HepG2 (cell line): ENCODE data around the gene CST11. TPM values are rescaled to one million over a fixed set of nuclear protein-coding genes. Genes with fewer than 3 reads are reported as not detected.

ENCODE experiments used
- CEBPG ChIP-seq: IDR thresholded peaks from 2 replicates; pipeline ENCODE4 v1.6.1; 2016
- FOSL2 ChIP-seq: sonication (generic); formaldehyde crosslinking; IDR thresholded peaks from 2 replicates; pipeline ENCODE4 v1.4.0; 2020; ENCODE audit warnings: missing genetic modification reagents
- FOXA1 ChIP-seq, 2 experiments: fragments of 450-650 bp in 1 of 2; sonication (generic) in 1 of 2; formaldehyde crosslinking in 1 of 2; IDR thresholded peaks; 2 replicates each; pipeline versions ENCODE4 v1.4.0 to v1.6.1; 2016 to 2020; ENCODE audit warnings: missing genetic modification reagents in 1 of 2
- FOXP1 ChIP-seq, 2 experiments: fragments of 450-650 bp in 1 of 2; IDR thresholded peaks; 2 replicates each; pipeline ENCODE4 v1.6.1; 2017 to 2018; ENCODE audit warnings: antibody characterized with exemption in 1 of 2
- SALL1 ChIP-seq: sonication (generic); formaldehyde crosslinking; IDR thresholded peaks from 2 replicates; pipeline ENCODE4 v1.8.0; 2022; ENCODE audit warnings: mild to moderate bottlenecking, missing genetic modification reagents
- TEAD3 ChIP-seq: optimal IDR thresholded peaks from 2 replicates; pipeline ENCODE3; 2016; ENCODE audit warnings: borderline replicate concordance
- TSC22D2 ChIP-seq: sonication (generic); formaldehyde crosslinking; IDR thresholded peaks from 2 replicates; pipeline ENCODE4 v1.5.1; 2020; ENCODE audit warnings: missing genetic modification reagents, mild to moderate bottlenecking, borderline replicate concordance
- ZFX ChIP-seq: sonication (generic); formaldehyde crosslinking; IDR thresholded peaks from 2 replicates; pipeline ENCODE4 v1.4.0; 2020; ENCODE audit warnings: mild to moderate bottlenecking, low read depth, missing genetic modification reagents, moderate library complexity
- ZNF18 ChIP-seq: sonication (generic); formaldehyde crosslinking; IDR thresholded peaks from 2 replicates; pipeline ENCODE4 v1.8.0; 2022; ENCODE audit warnings: mild to moderate bottlenecking, missing genetic modification reagents; ENCODE audit not compliant: insufficient replicate concordance
- ZNF205 ChIP-seq: IDR thresholded peaks from 2 replicates; pipeline ENCODE4 v1.6.1; 2018; ENCODE audit warnings: missing biosample characterization, missing genetic modification reagents
- ZNF333 ChIP-seq: sonication (generic); formaldehyde crosslinking; IDR thresholded peaks from 2 replicates; pipeline ENCODE4 v1.4.0; 2020; ENCODE audit warnings: mild to moderate bottlenecking, missing genetic modification reagents, borderline replicate concordance
- ZNF501 ChIP-seq: sonication (generic); formaldehyde crosslinking; IDR thresholded peaks from 2 replicates; pipeline ENCODE4 v1.5.1; 2020; ENCODE audit warnings: mild to moderate bottlenecking, moderate library complexity, missing genetic modification reagents
- polyA plus RNA-seq, 8 experiments: library from polyadenylated mRNA; depleted of rRNA in 3 of 8; stranded (reverse) in 7 of 8; unstranded in 1 of 8; fragments of >200 nt; fragmentation: Illumina TruSeq in 4 of 8; extraction: Trizol in 4 of 8; gene quantifications; 2 replicates each; pipeline versions ENCODE4 v1.2.1 to v1.2.3, GENCODE V29; 2011 to 2016; ENCODE audit warnings: low read depth in 4 of 8, missing spikeins in 1 of 8, mixed read lengths in 1 of 8; ENCODE audit not compliant: insufficient read depth in 1 of 8
- total RNA-seq, 5 experiments: library from RNA; depleted of rRNA; stranded (reverse); fragments of >200 nt; fragmentation: Illumina TruSeq; extraction: Trizol; gene quantifications; 2 replicates each; pipeline ENCODE4 v1.2.3, GENCODE V29; 2016; ENCODE audit warnings: low read depth in 1 of 5
- TF ChIP-seq, protein P1 (sequence below): IDR thresholded peaks from 2 replicates; pipeline ENCODE4 v1.6.1; 2018; ENCODE audit warnings: missing genetic modification reagents, mild to moderate bottlenecking, missing compliant biosample characterization

The CST11 gene
- total and polyA plus RNA-seq, 2 of the 13 experiments (the other 11 are each of a cell fraction or from before 2014, with no cell fraction given): not detected

- TF ChIP-seq ZNF18 (CRISPR knock-in tag) (peak; percentile 50), CEBPG (CRISPR knock-in tag) (peak; percentile 57; the same call in 1 of the 2 replicates), SALL1 (CRISPR knock-in tag) (peak; percentile 37; the same call in 1 of the 2 replicates), ZNF333 (CRISPR knock-in tag) (no peak), ZNF205 (CRISPR knock-in tag) (0 out of 2 replicates have a peak, but pooled peaks have one; percentile 27), ZFX (CRISPR knock-in tag) (peak; percentile 25; the same call in 1 of the 2 replicates), FOXP1 (IDR thresholded peaks at IDR 0.05) (no peak), FOXP1 (CRISPR knock-in tag; IDR thresholded peaks at IDR 0.05) (0 out of 2 replicates have a peak, but pooled peaks have one; percentile 15), TEAD3 (peak; percentile 53), TSC22D2 (CRISPR knock-in tag) (no peak), ZNF501 (CRISPR knock-in tag) (0 out of 2 replicates have a peak, but pooled peaks have one; percentile 6), FOXA1 (IDR thresholded peaks at IDR 0.05) (no peak), FOXA1 (CRISPR knock-in tag; IDR thresholded peaks at IDR 0.05) (0 out of 2 replicates have a peak, but pooled peaks have one; percentile 27), FOSL2 (peak; percentile 91)
- TF ChIP-seq, protein P1, sequence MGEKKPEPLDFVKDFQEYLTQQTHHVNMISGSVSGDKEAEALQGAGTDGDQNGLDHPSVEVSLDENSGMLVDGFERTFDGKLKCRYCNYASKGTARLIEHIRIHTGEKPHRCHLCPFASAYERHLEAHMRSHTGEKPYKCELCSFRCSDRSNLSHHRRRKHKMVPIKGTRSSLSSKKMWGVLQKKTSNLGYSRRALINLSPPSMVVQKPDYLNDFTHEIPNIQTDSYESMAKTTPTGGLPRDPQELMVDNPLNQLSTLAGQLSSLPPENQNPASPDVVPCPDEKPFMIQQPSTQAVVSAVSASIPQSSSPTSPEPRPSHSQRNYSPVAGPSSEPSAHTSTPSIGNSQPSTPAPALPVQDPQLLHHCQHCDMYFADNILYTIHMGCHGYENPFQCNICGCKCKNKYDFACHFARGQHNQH (CRISPR knock-in tag): 0 out of 2 replicates have a peak, but pooled peaks have one; percentile 38
- TF ChIP-seq, all 625 proteins: peak for 25
Observed at GRCh38 chr20:23404196-23404595, 48.5 kb downstream of the CST11 start (continued).
